Measurements from ENCODE around the gene UBE2G1.

The UBE2G1 gene

DNA sequence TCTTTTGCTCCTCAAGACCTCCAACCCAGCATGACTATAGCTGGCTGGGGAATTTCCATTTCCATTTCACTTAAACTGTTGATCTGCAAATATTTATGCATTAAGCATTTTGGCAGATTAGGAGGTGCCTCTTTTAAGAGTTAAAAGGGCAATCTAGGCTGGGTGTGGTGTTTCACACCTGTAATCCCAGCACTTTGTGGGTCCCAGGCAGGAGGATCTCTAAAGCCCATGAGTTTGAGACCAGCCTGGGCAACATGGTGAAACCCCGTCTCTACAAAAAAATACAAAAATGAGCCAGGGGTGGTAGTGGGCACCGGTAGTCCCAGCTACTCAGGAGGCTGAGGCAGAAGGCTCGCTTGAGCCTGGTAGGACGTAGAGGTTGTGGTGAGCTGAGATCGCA is 119.8 kb downstream of the UBE2G1 start:
- no peak for DNase-seq

DNA sequence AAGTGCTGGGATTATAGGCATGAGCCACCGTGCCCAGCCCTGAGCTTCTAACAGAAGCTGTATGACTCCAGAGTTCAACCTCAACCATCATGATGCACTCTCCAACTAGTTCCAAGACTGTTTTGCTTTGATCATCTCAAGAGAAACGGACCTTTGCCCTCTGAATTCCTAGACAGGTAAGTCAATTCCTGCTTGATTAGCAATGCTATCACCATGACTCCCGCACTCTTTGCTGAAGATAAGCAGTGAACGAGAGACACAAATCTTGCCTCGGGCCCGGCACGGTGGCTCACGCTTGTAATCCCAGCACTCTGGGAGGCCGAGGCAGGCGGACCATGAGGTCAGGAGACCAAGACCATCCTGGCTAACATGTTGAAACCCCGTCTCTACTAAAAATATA is 124.9 kb downstream of the UBE2G1 start:
- no peak for DNase-seq

DNA sequence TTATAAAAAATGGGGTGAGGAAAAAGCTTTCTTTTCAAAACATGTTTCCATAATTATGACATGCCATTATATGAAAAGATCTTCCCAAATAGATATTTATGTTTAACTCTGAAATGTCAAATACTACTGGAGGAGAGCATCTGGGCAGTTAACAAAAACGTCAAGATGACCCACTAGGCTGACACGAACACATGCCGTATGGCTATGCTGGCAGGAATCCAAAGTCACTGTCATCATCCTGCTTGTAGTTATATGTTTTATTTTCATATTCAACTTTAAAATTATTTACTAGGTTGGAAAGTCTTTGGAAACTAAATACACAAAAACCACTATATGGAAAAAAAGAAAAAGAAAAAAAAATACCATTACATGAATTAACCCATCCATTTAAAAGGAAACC is 130.0 kb downstream of the UBE2G1 start:
- DNase-seq, result no peak

GRCh38 chr17:4235372-4236279 is 130.8 kb downstream of the UBE2G1 start:
- no peak for DNase-seq

DNA sequence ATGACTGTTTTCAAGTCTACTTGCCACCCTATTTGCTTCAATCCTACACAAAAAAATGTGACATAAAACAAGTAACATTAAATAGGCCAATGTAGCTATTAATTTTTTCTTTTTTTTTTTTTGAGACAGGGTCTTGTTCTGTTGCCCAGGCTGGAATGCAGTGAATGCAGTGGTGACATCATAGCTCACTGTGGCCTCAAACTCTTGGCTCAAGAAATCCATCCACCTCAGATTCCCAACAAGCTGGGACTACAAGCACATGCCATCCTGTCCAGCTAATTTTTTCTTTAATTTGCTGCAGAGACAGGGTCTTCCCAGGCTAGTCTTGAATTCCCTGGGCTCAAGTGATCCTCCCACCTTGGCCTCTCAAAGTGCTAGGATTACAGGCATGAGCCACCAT is 132.1 kb downstream of the UBE2G1 start:
- no peak for DNase-seq

GRCh38 chr17:4233668-4234258 is 132.7 kb downstream of the UBE2G1 start:
- DNase-seq, result no peak

GRCh38 chr17:4232168-4232813 is 134.2 kb downstream of the UBE2G1 start:
- DNase-seq, result no peak

DNA sequence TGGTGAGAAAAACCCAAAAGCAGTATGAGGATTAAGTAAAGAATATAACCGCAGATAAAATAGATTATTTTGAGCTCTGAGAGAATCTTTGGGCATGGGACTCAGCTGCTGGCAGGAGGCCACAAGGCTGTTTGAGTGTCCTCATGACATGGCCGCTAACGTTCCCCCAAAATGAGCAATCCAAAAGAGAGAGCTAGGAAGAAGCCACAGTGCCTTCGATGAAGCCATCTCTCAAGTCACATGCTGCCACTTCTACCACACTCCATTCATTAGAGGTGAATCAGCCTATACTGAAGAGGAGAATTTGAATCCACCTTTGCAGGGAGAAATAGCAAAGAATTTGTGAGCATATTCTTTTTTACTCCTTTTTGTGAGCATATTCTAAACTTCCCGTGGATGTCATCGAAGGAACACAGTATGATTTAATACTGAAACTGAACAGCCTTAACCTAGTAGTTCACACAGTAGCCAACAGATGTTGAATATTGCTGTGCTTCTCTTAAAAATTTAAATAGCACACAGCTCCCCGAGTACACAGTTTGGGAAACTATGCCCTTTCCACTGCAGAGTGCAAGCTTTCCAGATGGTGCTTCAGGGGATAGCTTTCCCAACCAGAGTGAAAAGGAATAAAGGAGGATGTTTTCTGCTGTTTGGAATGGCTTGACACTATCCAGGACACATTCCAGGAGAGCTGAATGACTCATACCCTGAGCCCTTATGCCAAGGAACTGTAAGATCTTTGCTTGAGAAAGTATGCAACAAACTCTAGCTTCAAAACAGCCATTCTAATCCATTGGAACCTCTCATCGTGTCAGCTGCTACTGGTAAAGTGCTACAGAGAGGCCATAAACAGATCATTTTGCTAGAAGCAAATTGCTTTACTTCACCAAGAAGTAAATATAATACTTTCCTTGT is 136.6 kb downstream of the UBE2G1 start:
- DNase-seq, result no peak

- no peak for DNase-seq
Observed at GRCh38 chr17:4221899-4222659, 144.4 kb downstream of the UBE2G1 start.

- no peak for DNase-seq
Observed at GRCh38 chr17:4221163-4221562, 145.3 kb downstream of the UBE2G1 start.

DNA sequence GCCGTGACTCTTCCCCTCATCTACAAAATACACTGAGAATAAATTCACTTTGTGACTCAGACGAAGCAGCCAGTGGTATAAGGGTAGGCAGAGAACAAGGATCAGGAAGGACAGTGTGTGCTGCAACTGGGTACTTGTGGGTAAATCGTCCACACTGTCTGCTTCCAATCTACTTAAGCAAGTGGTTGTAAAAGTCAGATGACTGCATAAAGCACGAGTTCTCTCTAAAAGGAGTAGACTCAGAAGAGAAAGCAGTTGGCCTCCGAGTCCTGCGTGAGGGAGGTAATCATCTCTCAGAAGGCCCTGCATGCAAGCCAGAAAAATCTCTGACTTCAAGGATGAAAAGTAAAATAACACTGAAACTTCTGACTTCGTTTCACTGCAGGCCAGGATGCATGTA is 145.8 kb downstream of the UBE2G1 start:
- DNase-seq, result no peak
